Measurements from ENCODE around the gene ARID4B.
A peak's percentile ranks its signal among the peaks of the same experiment; 100 is the strongest.
"Not testable (repeated sequence)": the region's sequence is repeated elsewhere in the genome, so short reads cannot be mapped to it uniquely, and the experiment has no call there.

ARID4B gene

GRCh38 chr1:235327559-235328270, at the start of gene ARID4B:
Gene ARID4B, minus strand, starts transcription at chr1:235328179. Its CDS starts 1,260 bp downstream, at chr1:235326919.
- peak; percentile 61 for DNase-seq

- DNase-seq: no peak
These were observed 48.1 kb upstream of the ARID4B start for GRCh38 chr1:235375919-235376605.

- DNase-seq: no peak
These were observed 41.8 kb upstream of the ARID4B start for GRCh38 chr1:235369802-235370201.

GRCh38 chr1:235368428-235368827, 40.4 kb upstream of the ARID4B start:
- no peak for DNase-seq

GRCh38 chr1:235367000-235367908, 39.3 kb upstream of the ARID4B start, which contains the start of gene TBCE:
Gene TBCE, plus strand, starts transcription at chr1:235367427. Its CDS starts 12,623 bp downstream, at chr1:235380050.
- DNase-seq: peak; percentile 96

GRCh38 chr1:235366286-235366685, 38.3 kb upstream of the ARID4B start:
- DNase-seq: no peak

- DNase-seq: not testable (repeated sequence)
These were observed 36.2 kb upstream of the ARID4B start for GRCh38 chr1:235364189-235364588.

GRCh38 chr1:235358899-235359298, 30.9 kb upstream of the ARID4B start:
- DNase-seq: no peak

- no peak for DNase-seq
These were observed 29.8 kb upstream of the ARID4B start for GRCh38 chr1:235357485-235358373.

- no peak for DNase-seq
These were observed 23.9 kb upstream of the ARID4B start for GRCh38 chr1:235351898-235352297.

GRCh38 chr1:235351441-235351840, 23.5 kb upstream of the ARID4B start:
- DNase-seq: no peak

- no peak for DNase-seq
These were observed 15.7 kb upstream of the ARID4B start for GRCh38 chr1:235343726-235344125.

- no peak for DNase-seq
These were observed 14.5 kb upstream of the ARID4B start for GRCh38 chr1:235342471-235342870.

GRCh38 chr1:235342039-235342438, 14.1 kb upstream of the ARID4B start:
- no peak for DNase-seq

GRCh38 chr1:235341334-235341733, 13.4 kb upstream of the ARID4B start:
- DNase-seq: no peak

- no peak for DNase-seq
These were observed 11.8 kb upstream of the ARID4B start for GRCh38 chr1:235339746-235340145.

- DNase-seq: no peak
These were observed 8.9 kb upstream of the ARID4B start for GRCh38 chr1:235336903-235337302.

GRCh38 chr1:235331401-235331800, 3.4 kb upstream of the ARID4B start:
- DNase-seq: no peak

- no peak for DNase-seq
These were observed 2.9 kb upstream of the ARID4B start for GRCh38 chr1:235330918-235331285.

- peak; percentile 37 for DNase-seq
These were observed 1.3 kb upstream of the ARID4B start for GRCh38 chr1:235329139-235329902.
